ENCODE results near the gene COMT.

GRCh38 chr22:19911540-19912270 is 29.9 kb upstream of the COMT start:
- TF ChIP-seq GATA3 (IDR thresholded peaks at IDR 0.05; ENCODE audit: low read depth, low read length) (no peak), GATA2 (IDR thresholded peaks at IDR 0.05; ENCODE audit: low read depth, low read length) (no peak)
